Pulmonary artery endothelial cell (primary cell): ENCODE measurements around the gene TBX2. TPM values are rescaled to one million over a fixed set of nuclear protein-coding genes. Genes with fewer than 3 reads are reported as not detected.

Experiments
- DNase-seq: peaks from one replicate; pipeline ENCODE4 v3.0.0-alpha.2; 2011; ENCODE audit warnings: low read depth, low spot score
- total RNA-seq: library from RNA; depleted of rRNA; stranded (reverse); fragments of >200 nt; gene quantifications from 2 replicates; pipeline ENCODE4 v1.2.3, GENCODE V29; 2014

Gene TBX2
- total RNA-seq, 1 donor from 2014 or later: not detected

- no peak for DNase-seq
Observed at GRCh38 chr17:61387511-61388305, 11.9 kb upstream of the TBX2 start.

- no peak for DNase-seq
Observed at GRCh38 chr17:61388561-61389356, 10.9 kb upstream of the TBX2 start.

GRCh38 chr17:61389670-61390478 lies 9.8 kb upstream of the TBX2 start:
- DNase-seq: no peak

- no peak for DNase-seq
Observed at GRCh38 chr17:61390479-61390791, 9.2 kb upstream of the TBX2 start.

- DNase-seq: no peak
Observed at GRCh38 chr17:61391595-61392291, 7.9 kb upstream of the TBX2 start.

- no peak for DNase-seq
Observed at GRCh38 chr17:61392679-61393078, 7.0 kb upstream of the TBX2 start.

- no peak for DNase-seq
Observed at GRCh38 chr17:61393550-61393903, 6.1 kb upstream of the TBX2 start.

GRCh38 chr17:61393904-61394629 lies 5.6 kb upstream of the TBX2 start:
- DNase-seq: no peak

GRCh38 chr17:61394630-61395408 lies 4.8 kb upstream of the TBX2 start:
- no peak for DNase-seq

- no peak for DNase-seq
Observed at GRCh38 chr17:61395409-61395982, 4.1 kb upstream of the TBX2 start.

GRCh38 chr17:61395983-61396585 lies 3.6 kb upstream of the TBX2 start:
- no peak for DNase-seq

GRCh38 chr17:61396586-61397085 lies 3.0 kb upstream of the TBX2 start:
- no peak for DNase-seq

GRCh38 chr17:61397086-61397842 lies 2.4 kb upstream of the TBX2 start:
- DNase-seq: no peak

- DNase-seq: no peak
Observed at GRCh38 chr17:61398721-61399130, 917 bp upstream of the TBX2 start.

GRCh38 chr17:61400066-61400716 lies 548 bp downstream of the TBX2 start:
- no peak for DNase-seq

GRCh38 chr17:61400717-61401388 lies 1.2 kb downstream of the TBX2 start:
- no peak for DNase-seq

- no peak for DNase-seq
Observed at GRCh38 chr17:61401389-61402072, 1.9 kb downstream of the TBX2 start.
